Right atrium auricular region (tissue), 2 donors: ENCODE results near the gene KIRREL3. TPM values are rescaled to one million over a fixed set of nuclear protein-coding genes. Genes with fewer than 3 reads are reported as not detected.

Experiments used
- DNase-seq: peaks from one replicate; pipeline ENCODE4 v3.0.0-alpha.2; 2019; ENCODE audit warnings: low spot score
- H3K27ac ChIP-seq, 2 donors: fragments of 200-600 bp; sonication (generic); 1 replicate in 1 of 2; 2 replicates in 1 of 2; pipeline ENCODE4 v1.5.1; 2016 to 2019
- H3K27me3 ChIP-seq, 2 donors: fragments of 200-600 bp; sonication (generic); one replicate each; pipeline versions ENCODE4 v1.5.1 to v1.6.0; 2017 to 2019
- H3K36me3 ChIP-seq: fragments of 200-600 bp; sonication (generic); one replicate; pipeline ENCODE4 v1.5.1; 2016
- H3K4me1 ChIP-seq, 2 donors: fragments of 200-600 bp; sonication (generic); one replicate each; pipeline versions ENCODE4 v1.5.1 to v1.6.0; 2017 to 2019
- H3K4me3 ChIP-seq, 2 donors: fragments of 200-600 bp; sonication (generic); 1 replicate in 1 of 2; 2 replicates in 1 of 2; pipeline ENCODE4 v1.5.1; 2017 to 2019; ENCODE audit warnings: mild to moderate bottlenecking in 1 of 2, moderate library complexity in 1 of 2
- H3K9me3 ChIP-seq, 2 donors: fragments of 200-600 bp; sonication (generic); one replicate each; pipeline ENCODE4 v1.5.1; 2019
- CTCF ChIP-seq, 2 donors: fragments of 200-600 bp; sonication (generic); IDR thresholded peaks; one replicate each; pipeline ENCODE4 v1.5.1; 2019; ENCODE audit warnings: antibody characterized with exemption in 2 of 2
- total RNA-seq, 2 donors: library from RNA; depleted of rRNA; stranded (reverse); fragments of >200 nt; gene quantifications; one replicate each; pipeline ENCODE4 v1.1.0, GENCODE V29; 2016

The KIRREL3 gene
- total RNA-seq, 2 donors from 2014 or later: 0.51 to 0.74 TPM

GRCh38 chr11:127027000-127027399 lies 26.4 kb upstream of the KIRREL3 start:
- no peaks in the 10 kb centered on the region for H3K4me1 ChIP-seq
- H3K27me3 ChIP-seq: no peaks in the 10 kb centered on the region
- H3K27ac ChIP-seq: no peak overlapping the region
- no peaks in the 10 kb centered on the region for H3K36me3 ChIP-seq
- no peak for DNase-seq
- TF ChIP-seq CTCF (IDR thresholded peaks at IDR 0.05): no peak
- H3K9me3 ChIP-seq: no peaks in the 10 kb centered on the region
- H3K4me3 ChIP-seq: no peak overlapping the region

GRCh38 chr11:127023991-127024390 lies 23.4 kb upstream of the KIRREL3 start:
- Histone ChIP-seq H3K4me1 (no peaks in the 10 kb centered on the region), H3K9me3 (no peaks in the 10 kb centered on the region), H3K4me3 (no peak overlapping the region), H3K27me3 (no peaks in the 10 kb centered on the region), H3K36me3 (no peaks in the 10 kb centered on the region), H3K27ac (no peak overlapping the region)
- no peak for DNase-seq
- no peak for TF ChIP-seq CTCF (IDR thresholded peaks at IDR 0.05)

- DNase-seq: no peak
- Histone ChIP-seq H3K27me3 (no peaks in the 10 kb centered on the region), H3K36me3 (no peaks in the 10 kb centered on the region), H3K9me3 (no peaks in the 10 kb centered on the region), H3K4me3 (no peak overlapping the region), H3K4me1 (no peaks in the 10 kb centered on the region), H3K27ac (no peak overlapping the region)
- no peak for TF ChIP-seq CTCF (IDR thresholded peaks at IDR 0.05)
Measured at GRCh38 chr11:127018683-127019279, 18.2 kb upstream of the KIRREL3 start.

GRCh38 chr11:127017482-127017881 lies 16.9 kb upstream of the KIRREL3 start:
- no peak for TF ChIP-seq CTCF (IDR thresholded peaks at IDR 0.05)

GRCh38 chr11:127013550-127013949 lies 13.0 kb upstream of the KIRREL3 start:
- TF ChIP-seq CTCF (IDR thresholded peaks at IDR 0.05): no peak

More at GRCh38 chr11:127017482-127017881, 16.9 kb upstream of the KIRREL3 start:
- H3K9me3 ChIP-seq: no peaks in the 10 kb centered on the region
- DNase-seq: no peak
- H3K4me3 ChIP-seq: no peak overlapping the region
- H3K36me3 ChIP-seq: no peaks in the 10 kb centered on the region
- no peaks in the 10 kb centered on the region for H3K27me3 ChIP-seq
- H3K27ac ChIP-seq: no peak overlapping the region
- no peaks in the 10 kb centered on the region for H3K4me1 ChIP-seq

GRCh38 chr11:127006311-127006710 lies 5.7 kb upstream of the KIRREL3 start:
- TF ChIP-seq CTCF (IDR thresholded peaks at IDR 0.05): no peak
- no peak overlapping the region for H3K27ac ChIP-seq
- H3K9me3 ChIP-seq: no peaks in the 10 kb centered on the region
- no peak overlapping the region for H3K4me3 ChIP-seq
- H3K4me1 ChIP-seq: peaks cover 0 to 12% of the 10 kb centered on the region in 2 donors
- no peaks in the 10 kb centered on the region for H3K36me3 ChIP-seq
- H3K27me3 ChIP-seq: peaks cover 0 to 11% of the 10 kb centered on the region in 2 donors
- no peak for DNase-seq

More at GRCh38 chr11:127013550-127013949, 13.0 kb upstream of the KIRREL3 start:
- no peak overlapping the region for H3K4me3 ChIP-seq
- no peak for DNase-seq
- no peaks in the 10 kb centered on the region for H3K36me3 ChIP-seq
- H3K27me3 ChIP-seq: no peaks in the 10 kb centered on the region
- no peaks in the 10 kb centered on the region for H3K4me1 ChIP-seq
- H3K27ac ChIP-seq: no peak overlapping the region
- H3K9me3 ChIP-seq: no peaks in the 10 kb centered on the region
